SH-SY5Y (cell line): ENCODE results near the gene OBI1.

Experiments used
- GATA2 ChIP-seq: IDR thresholded peaks from 2 replicates; pipeline ENCODE4 v1.6.1; 2011; ENCODE audit warnings: mild to moderate bottlenecking, low read depth, low read length
- GATA3 ChIP-seq: IDR thresholded peaks from 2 replicates; pipeline ENCODE4 v1.6.1; 2011; ENCODE audit warnings: low read depth, mild to moderate bottlenecking, low read length, moderate library complexity

Gene OBI1

GRCh38 chr13:78623132-78623531, 35.8 kb downstream of the OBI1 start:
- TF ChIP-seq GATA3 (no peak), GATA2 (no peak)

- TF ChIP-seq GATA2 (no peak), GATA3 (no peak)
Observed at GRCh38 chr13:78620936-78621470, 38.0 kb downstream of the OBI1 start.

- TF ChIP-seq GATA2, result no peak
- no peak for TF ChIP-seq GATA3
Observed at GRCh38 chr13:78618411-78618810, 40.5 kb downstream of the OBI1 start.

- no peak for TF ChIP-seq GATA3
- TF ChIP-seq GATA2, result no peak
Observed at GRCh38 chr13:78611040-78611439, 47.9 kb downstream of the OBI1 start.

GRCh38 chr13:78610381-78610883, 48.5 kb downstream of the OBI1 start:
- TF ChIP-seq GATA3, result no peak

GRCh38 chr13:78609464-78610205, 49.3 kb downstream of the OBI1 start:
- TF ChIP-seq GATA3 (no peak), GATA2 (no peak)

- TF ChIP-seq GATA2 (no peak), GATA3 (no peak)
Observed at GRCh38 chr13:78608688-78609463, 50.1 kb downstream of the OBI1 start.

- TF ChIP-seq GATA2, result no peak
- no peak for TF ChIP-seq GATA3
Observed at GRCh38 chr13:78608252-78608687, 50.7 kb downstream of the OBI1 start.

- no peak for TF ChIP-seq GATA3
- TF ChIP-seq GATA2, result no peak
Observed at GRCh38 chr13:78607409-78608251, 51.3 kb downstream of the OBI1 start.

- TF ChIP-seq GATA2 (no peak), GATA3 (no peak)
Observed at GRCh38 chr13:78606471-78607408, 52.2 kb downstream of the OBI1 start.

GRCh38 chr13:78604782-78605611, 54.0 kb downstream of the OBI1 start:
- no peak for TF ChIP-seq GATA3
- TF ChIP-seq GATA2, result peak; percentile 72
